Activated T-helper 17 cell treated with anti-CD3 and anti-CD28 coated beads, Interleukin-2, amount 50 U/mL, for 72 hours (primary cell): Measurements from ENCODE around the gene ZNF750. TPM values are rescaled to one million over a fixed set of nuclear protein-coding genes. Genes with fewer than 3 reads are reported as not detected.
A peak's percentile ranks its signal among the peaks of the same experiment; 100 is the strongest.

Source experiments
- ATAC-seq: fragments of 150-1000 bp; cut with Tn5 transposase; replicated peaks from 2 replicates; pipeline ENCODE4 v1.10.0; 2021; ENCODE audit warnings: mild to moderate bottlenecking, moderate library complexity
- H3K27ac Mint-ChIP-seq: one replicate; pipeline ENCODE4 v1.8.0; 2022; ENCODE audit warnings: mixed read lengths
- H3K27me3 Mint-ChIP-seq: one replicate; pipeline ENCODE4 v1.8.0; 2022; ENCODE audit warnings: mixed read lengths
- H3K36me3 Mint-ChIP-seq: one replicate; pipeline ENCODE4 v1.8.0; 2022; ENCODE audit warnings: low read depth, mild to moderate bottlenecking, mixed read lengths
- H3K4me1 Mint-ChIP-seq: one replicate; pipeline ENCODE4 v1.8.0; 2022; ENCODE audit warnings: mixed read lengths
- H3K4me3 Mint-ChIP-seq: one replicate; pipeline ENCODE4 v1.8.0; 2022; ENCODE audit warnings: mild to moderate bottlenecking, mixed read lengths
- H3K9me3 Mint-ChIP-seq: one replicate; pipeline ENCODE4 v1.8.0; 2022; ENCODE audit warnings: mixed read lengths
- total RNA-seq, 2 donors: library from RNA; stranded (reverse); gene quantifications; one replicate each; pipeline ENCODE4 v1.2.3, GENCODE V29; 2022

Gene ZNF750
- total RNA-seq, 2 donors from 2014 or later: not detected

GRCh38 chr17:82876602-82877379 is 37.0 kb upstream of the ZNF750 start:
- no peaks in the 10 kb centered on the region for H3K9me3 Mint-ChIP-seq
- H3K27me3 Mint-ChIP-seq: no peaks in the 10 kb centered on the region
- ATAC-seq: peak; percentile 85
- peaks cover 28% of the 10 kb centered on the region for H3K36me3 Mint-ChIP-seq
- H3K4me1 Mint-ChIP-seq: peaks cover 34% of the 10 kb centered on the region
- H3K27ac Mint-ChIP-seq: peak overlapping the region; percentile 20
- peak overlapping the region; percentile 25 for H3K4me3 Mint-ChIP-seq

GRCh38 chr17:82876149-82876548 is 36.3 kb upstream of the ZNF750 start:
- Mint-ChIP-seq H3K27me3 (no peaks in the 10 kb centered on the region), H3K9me3 (no peaks in the 10 kb centered on the region), H3K4me1 (peaks cover 30% of the 10 kb centered on the region), H3K4me3 (peak overlapping the region; percentile 25), H3K27ac (no peak overlapping the region), H3K36me3 (peaks cover 30% of the 10 kb centered on the region)
- ATAC-seq: no peak

GRCh38 chr17:82875407-82875856 is 35.6 kb upstream of the ZNF750 start:
- H3K4me3 Mint-ChIP-seq: no peak overlapping the region
- H3K4me1 Mint-ChIP-seq: peaks cover 27% of the 10 kb centered on the region
- no peaks in the 10 kb centered on the region for H3K9me3 Mint-ChIP-seq
- no peak overlapping the region for H3K27ac Mint-ChIP-seq
- H3K27me3 Mint-ChIP-seq: no peaks in the 10 kb centered on the region
- no peak for ATAC-seq
- H3K36me3 Mint-ChIP-seq: peaks cover 37% of the 10 kb centered on the region

- Mint-ChIP-seq H3K4me3 (no peak overlapping the region), H3K4me1 (peaks cover 16% of the 10 kb centered on the region), H3K27me3 (no peaks in the 10 kb centered on the region), H3K9me3 (no peaks in the 10 kb centered on the region), H3K27ac (no peak overlapping the region), H3K36me3 (peaks cover 41% of the 10 kb centered on the region)
- ATAC-seq: no peak
Measured at GRCh38 chr17:82874011-82874835, 34.4 kb upstream of the ZNF750 start.

- H3K4me1 Mint-ChIP-seq: peaks cover 13% of the 10 kb centered on the region
Measured at GRCh38 chr17:82873521-82873920, 33.7 kb upstream of the ZNF750 start.

GRCh38 chr17:82872591-82873520 is 33.0 kb upstream of the ZNF750 start:
- Mint-ChIP-seq H3K4me1 (peaks cover 10% of the 10 kb centered on the region), H3K9me3 (no peaks in the 10 kb centered on the region), H3K27me3 (no peaks in the 10 kb centered on the region), H3K27ac (no peak overlapping the region), H3K36me3 (peaks cover 31% of the 10 kb centered on the region), H3K4me3 (no peak overlapping the region)
- ATAC-seq: no peak

More at GRCh38 chr17:82873521-82873920, 33.7 kb upstream of the ZNF750 start:
- no peak for ATAC-seq
- Mint-ChIP-seq H3K9me3 (no peaks in the 10 kb centered on the region), H3K27ac (no peak overlapping the region), H3K4me3 (no peak overlapping the region), H3K27me3 (no peaks in the 10 kb centered on the region), H3K36me3 (peaks cover 34% of the 10 kb centered on the region)

GRCh38 chr17:82871776-82872561 is 32.1 kb upstream of the ZNF750 start:
- Mint-ChIP-seq H3K9me3 (no peaks in the 10 kb centered on the region), H3K36me3 (peaks cover 26% of the 10 kb centered on the region), H3K4me1 (peaks cover 10% of the 10 kb centered on the region), H3K4me3 (no peak overlapping the region), H3K27ac (no peak overlapping the region), H3K27me3 (no peaks in the 10 kb centered on the region)
- no peak for ATAC-seq

- no peak overlapping the region for H3K4me3 Mint-ChIP-seq
- H3K4me1 Mint-ChIP-seq: peaks cover 10% of the 10 kb centered on the region
- peaks cover 25% of the 10 kb centered on the region for H3K36me3 Mint-ChIP-seq
- peak; percentile 92 for ATAC-seq
- no peaks in the 10 kb centered on the region for H3K9me3 Mint-ChIP-seq
- H3K27me3 Mint-ChIP-seq: no peaks in the 10 kb centered on the region
- no peak overlapping the region for H3K27ac Mint-ChIP-seq
Measured at GRCh38 chr17:82871056-82871775, 31.4 kb upstream of the ZNF750 start.

- H3K27ac Mint-ChIP-seq: no peak overlapping the region
- no peaks in the 10 kb centered on the region for H3K9me3 Mint-ChIP-seq
- H3K36me3 Mint-ChIP-seq: peaks cover 24% of the 10 kb centered on the region
- peaks cover 10% of the 10 kb centered on the region for H3K4me1 Mint-ChIP-seq
- no peak for ATAC-seq
- H3K27me3 Mint-ChIP-seq: no peaks in the 10 kb centered on the region
- no peak overlapping the region for H3K4me3 Mint-ChIP-seq
Measured at GRCh38 chr17:82870541-82870940, 30.7 kb upstream of the ZNF750 start.

GRCh38 chr17:82870091-82870491 is 30.3 kb upstream of the ZNF750 start:
- H3K9me3 Mint-ChIP-seq: no peaks in the 10 kb centered on the region
- ATAC-seq: no peak
- H3K27ac Mint-ChIP-seq: no peak overlapping the region
- peaks cover 9% of the 10 kb centered on the region for H3K4me1 Mint-ChIP-seq
- no peak overlapping the region for H3K4me3 Mint-ChIP-seq
- no peaks in the 10 kb centered on the region for H3K27me3 Mint-ChIP-seq
- peaks cover 20% of the 10 kb centered on the region for H3K36me3 Mint-ChIP-seq

- Mint-ChIP-seq H3K36me3 (peaks cover 15% of the 10 kb centered on the region), H3K27me3 (no peaks in the 10 kb centered on the region), H3K4me1 (peaks cover 5% of the 10 kb centered on the region)
Measured at GRCh38 chr17:82869536-82869935, 29.7 kb upstream of the ZNF750 start.

GRCh38 chr17:82868715-82869131 is 28.9 kb upstream of the ZNF750 start:
- Mint-ChIP-seq H3K4me1 (peaks cover 13% of the 10 kb centered on the region), H3K27ac (no peak overlapping the region), H3K36me3 (peaks cover 23% of the 10 kb centered on the region), H3K27me3 (no peaks in the 10 kb centered on the region), H3K9me3 (no peaks in the 10 kb centered on the region), H3K4me3 (no peak overlapping the region)
- no peak for ATAC-seq

More at GRCh38 chr17:82869536-82869935, 29.7 kb upstream of the ZNF750 start:
- Mint-ChIP-seq H3K9me3 (no peaks in the 10 kb centered on the region), H3K4me3 (no peak overlapping the region), H3K27ac (no peak overlapping the region)
- ATAC-seq: no peak

- Mint-ChIP-seq H3K4me1 (peaks cover 21% of the 10 kb centered on the region), H3K4me3 (no peak overlapping the region), H3K9me3 (no peaks in the 10 kb centered on the region), H3K27me3 (no peaks in the 10 kb centered on the region), H3K36me3 (peaks cover 23% of the 10 kb centered on the region), H3K27ac (peak overlapping the region; percentile 71)
- no peak for ATAC-seq
Measured at GRCh38 chr17:82867763-82868325, 28.0 kb upstream of the ZNF750 start.
